MM.1S (cell line): ENCODE measurements around the gene CHST6.

Source experiments
- DNase-seq: peaks from one replicate; pipeline ENCODE4 v3.0.0-alpha.2; 2015
- H2AFZ ChIP-seq: fragments of 300-600 bp; sonication (generic); 2 replicates; pipeline ENCODE4 v1.6.0; 2016; ENCODE audit warnings: antibody characterized with exemption, low read length
- H3F3A ChIP-seq: fragments of 300-600 bp; sonication (generic); 2 replicates; pipeline ENCODE4 v1.6.1; 2016; ENCODE audit warnings: mild to moderate bottlenecking, antibody characterized with exemption, low read length, moderate library complexity, mixed read lengths; ENCODE audit not compliant: insufficient read depth
- H3K27ac ChIP-seq: fragments of 300-600 bp; sonication (generic); 2 replicates; pipeline ENCODE4 v1.5.1; 2016; ENCODE audit warnings: mild to moderate bottlenecking, low read length
- H3K27me3 ChIP-seq: fragments of 300-600 bp; sonication (generic); replicated peaks from 2 replicates; pipeline ENCODE4 v1.6.0; 2016; ENCODE audit warnings: low read length; ENCODE audit not compliant: insufficient read depth
- H3K36me3 ChIP-seq: fragments of 300-600 bp; sonication (generic); replicated peaks from 2 replicates; pipeline ENCODE4 v1.6.1; 2016; ENCODE audit warnings: mild to moderate bottlenecking, low read length, mixed read lengths; ENCODE audit not compliant: insufficient read depth
- H3K4me1 ChIP-seq: fragments of 300-600 bp; sonication (generic); 2 replicates; pipeline ENCODE4 v1.6.1; 2016; ENCODE audit warnings: low read length, mixed read lengths
- H3K4me2 ChIP-seq: fragments of 300-600 bp; sonication (generic); 2 replicates; pipeline ENCODE4 v1.6.0; 2016; ENCODE audit warnings: low read depth, low read length
- H3K4me3 ChIP-seq: fragments of 300-600 bp; sonication (generic); 2 replicates; pipeline ENCODE4 v1.5.1; 2016; ENCODE audit warnings: low read length, mixed read lengths
- H3K79me2 ChIP-seq: fragments of 300-600 bp; sonication (generic); 2 replicates; pipeline ENCODE4 v1.6.1; 2016; ENCODE audit warnings: mixed run types, low read length, mixed read lengths
- H3K9ac ChIP-seq: fragments of 300-600 bp; sonication (generic); 2 replicates; pipeline ENCODE4 v1.6.1; 2016; ENCODE audit warnings: low read length, mixed read lengths
- H3K9me2 ChIP-seq: fragments of 300-600 bp; sonication (generic); replicated peaks from 2 replicates; pipeline ENCODE4 v1.6.1; 2016; ENCODE audit warnings: mild to moderate bottlenecking, low read length, mixed read lengths; ENCODE audit not compliant: insufficient read depth
- H3K9me3 ChIP-seq: fragments of 300-600 bp; sonication (generic); replicated peaks from 2 replicates; pipeline ENCODE4 v1.6.1; 2016; ENCODE audit warnings: mild to moderate bottlenecking, low read length, mixed read lengths; ENCODE audit not compliant: insufficient read depth
- H4K20me1 ChIP-seq: fragments of 300-600 bp; sonication (generic); 2 replicates; pipeline ENCODE4 v1.6.1; 2016; ENCODE audit warnings: mild to moderate bottlenecking, low read length, moderate library complexity, mixed read lengths; ENCODE audit not compliant: insufficient read depth
- CTCF ChIP-seq: fragments of 300-600 bp; sonication (generic); IDR thresholded peaks from 2 replicates; pipeline ENCODE4 v1.5.1; 2016; ENCODE audit warnings: antibody characterized with exemption, low read length, mixed read lengths
- EZH2 ChIP-seq: fragments of 300-600 bp; sonication (generic); optimal IDR thresholded peaks from 2 replicates; pipeline ENCODE3; 2017; ENCODE audit warnings: low read depth, mild to moderate bottlenecking, antibody characterized with exemption, low read length, mixed read lengths
- EZH2phosphoT487 ChIP-seq: fragments of 300-600 bp; sonication (generic); IDR thresholded peaks from 2 replicates; pipeline ENCODE4 v1.6.1; 2018; ENCODE audit warnings: antibody characterized with exemption, low read length

The CHST6 gene

GRCh38 chr16:75452464-75453190 lies 42.6 kb downstream of the CHST6 start:
- Histone ChIP-seq H3K36me3 (no peaks in the 10 kb centered on the region), H3K4me2 (no peak overlapping the region), H3K79me2 (peaks cover 34% of the 10 kb centered on the region)

GRCh38 chr16:75446416-75446815 lies 48.8 kb downstream of the CHST6 start:
- H3K9me3 ChIP-seq = no peaks in the 10 kb centered on the region
- no peak overlapping the region for H3K4me3 ChIP-seq
- no peak for DNase-seq
- no peaks in the 10 kb centered on the region for H3K79me2 ChIP-seq
- H3K27ac ChIP-seq = no peak overlapping the region
- no peaks in the 10 kb centered on the region for H4K20me1 ChIP-seq
- no peaks in the 10 kb centered on the region for H3K27me3 ChIP-seq
- H3K4me2 ChIP-seq = no peak overlapping the region
- no peaks in the 10 kb centered on the region for H3F3A ChIP-seq
- H3K9me2 ChIP-seq = no peaks in the 10 kb centered on the region
- no peak for TF ChIP-seq CTCF
- no peak for TF ChIP-seq EZH2
- no peak for TF ChIP-seq EZH2phosphoT487
- H3K36me3 ChIP-seq = no peaks in the 10 kb centered on the region
- H2AFZ ChIP-seq = no peak overlapping the region
- no peaks in the 10 kb centered on the region for H3K4me1 ChIP-seq
- no peak overlapping the region for H3K9ac ChIP-seq

More at GRCh38 chr16:75452464-75453190, 42.6 kb downstream of the CHST6 start:
- no peaks in the 10 kb centered on the region for H3K9me2 ChIP-seq
- no peak for DNase-seq
- no peaks in the 10 kb centered on the region for H4K20me1 ChIP-seq
- H3K27ac ChIP-seq = no peak overlapping the region
- H2AFZ ChIP-seq = no peak overlapping the region
- no peak overlapping the region for H3K9ac ChIP-seq
- no peaks in the 10 kb centered on the region for H3K4me1 ChIP-seq
- no peaks in the 10 kb centered on the region for H3K9me3 ChIP-seq
- H3K4me3 ChIP-seq = no peak overlapping the region
- no peaks in the 10 kb centered on the region for H3K27me3 ChIP-seq
- no peaks in the 10 kb centered on the region for H3F3A ChIP-seq
- TF ChIP-seq CTCF = no peak
- TF ChIP-seq EZH2 = no peak

- H3K4me3 ChIP-seq = no peak overlapping the region
- H3K79me2 ChIP-seq = no peaks in the 10 kb centered on the region
- H3K9ac ChIP-seq = no peak overlapping the region
- no peaks in the 10 kb centered on the region for H4K20me1 ChIP-seq
- H3K4me2 ChIP-seq = no peak overlapping the region
- H3K9me2 ChIP-seq = no peaks in the 10 kb centered on the region
- H3K36me3 ChIP-seq = no peaks in the 10 kb centered on the region
- H3K27ac ChIP-seq = no peak overlapping the region
- no peaks in the 10 kb centered on the region for H3F3A ChIP-seq
- no peak for DNase-seq
- H3K27me3 ChIP-seq = no peaks in the 10 kb centered on the region
- H2AFZ ChIP-seq = no peak overlapping the region
- H3K4me1 ChIP-seq = no peaks in the 10 kb centered on the region
- H3K9me3 ChIP-seq = no peaks in the 10 kb centered on the region
- no peak for TF ChIP-seq CTCF
- no peak for TF ChIP-seq EZH2phosphoT487
- TF ChIP-seq EZH2 = no peak
These were observed 49.9 kb downstream of the CHST6 start for GRCh38 chr16:75445298-75445697.
